ENCODE data around the gene APPBP2. TPM values are rescaled to one million over a fixed set of nuclear protein-coding genes. Genes with fewer than 3 reads are reported as not detected.

The APPBP2 gene
- total and polyA plus RNA-seq, 8 donors, result 37.5 to 71.9 (median 61.9) TPM

- no peak for ATAC-seq
- intact Hi-C loops (cut with DNase I), result no loop called here
Observed at GRCh38 chr17:60395508-60396065, 130.5 kb downstream of the APPBP2 start.

DNA sequence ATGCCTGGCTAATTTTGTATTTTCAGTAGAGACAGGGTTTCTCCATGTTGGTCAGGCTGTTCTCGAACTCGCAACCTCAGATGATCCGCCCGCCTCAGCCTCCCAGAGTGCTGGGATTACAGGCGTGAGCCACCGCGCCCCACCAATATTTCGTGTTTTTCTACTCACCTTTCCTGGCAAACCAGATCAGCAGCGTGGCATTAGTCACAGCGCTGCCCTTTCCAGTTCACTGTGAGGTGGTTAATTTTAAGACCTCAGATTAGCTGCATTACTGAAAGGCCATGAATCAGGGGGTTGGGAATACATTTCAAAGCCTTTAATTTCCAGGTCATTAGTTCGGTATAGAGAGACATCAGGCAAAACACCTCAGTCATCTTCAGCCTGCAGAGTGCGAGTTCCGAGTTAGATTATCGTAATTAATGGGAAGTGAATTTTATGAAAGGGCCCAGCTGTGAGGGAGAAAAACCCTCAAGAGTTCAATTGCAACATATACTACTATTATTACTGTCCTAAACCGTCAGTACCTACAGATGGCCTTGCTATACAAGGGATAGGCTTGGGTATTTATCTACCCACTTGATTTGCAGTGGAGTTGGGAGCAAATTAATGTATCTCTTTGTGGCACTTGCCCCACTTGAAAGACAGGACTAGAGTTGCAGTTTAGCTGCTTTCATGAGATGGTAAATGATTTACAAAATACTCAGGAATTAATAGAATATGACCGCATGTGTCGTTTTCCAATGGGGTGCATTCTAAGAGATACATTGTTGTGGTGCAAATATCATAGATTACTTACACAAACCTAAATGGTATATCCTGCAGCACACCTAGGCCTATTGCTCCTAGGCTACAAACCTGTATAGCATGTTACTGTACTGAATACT, 132.0 kb downstream of the APPBP2 start:
- peaks cover 0 to 80% of the 10 kb centered on the region in 2 donors for H3K4me1 ChIP-seq
- peak overlapping the region in 1 of 2 donors; percentile 98 for H3K27ac ChIP-seq
- H3K36me3 ChIP-seq, result no peaks in the 10 kb centered on the region
- DNase-seq (no peak), ATAC-seq (no peak)
- no peaks in the 10 kb centered on the region for H3K9me3 ChIP-seq
- H3K27me3 ChIP-seq, result no peaks in the 10 kb centered on the region
- intact Hi-C loops (cut with DNase I), result no loop called here
- no peak for TF ChIP-seq CTCF (IDR thresholded peaks at IDR 0.05)
- no peak overlapping the region for H3K4me3 ChIP-seq

More at GRCh38 chr17:60395508-60396065, 130.5 kb downstream of the APPBP2 start:
- Histone ChIP-seq H3K27ac (peak overlapping the region in 1 of 2 donors; percentile 98), H3K9me3 (no peaks in the 10 kb centered on the region), H3K27me3 (no peaks in the 10 kb centered on the region), H3K4me1 (peaks cover 0 to 67% of the 10 kb centered on the region in 2 donors), H3K36me3 (no peaks in the 10 kb centered on the region), H3K4me3 (no peak overlapping the region)
- no peak for DNase-seq
- TF ChIP-seq CTCF (IDR thresholded peaks at IDR 0.05), result no peak

Other genes with a start within 250 kb of the APPBP2 start
- gene USP32, start 134.1 kb downstream of the APPBP2 start, total RNA-seq, result 10 to 100 TPM; 52.7 to 73.2 TPM
- 10 to 100 TPM; 30.7 to 38.9 (median 37.0) TPM for gene USP32, start 134.1 kb downstream of the APPBP2 start, polyA plus RNA-seq (ENCODE audit: insufficient read length in 6 of 6)
- gene CHCT1, start 103.8 kb downstream of the APPBP2 start, total RNA-seq, result not detected
- under 1 TPM in 1 of 6 donors, not detected in 5; 0.45 TPM for gene CHCT1, start 103.8 kb downstream of the APPBP2 start, polyA plus RNA-seq (ENCODE audit: insufficient read length in 6 of 6)
- 10 to 100 TPM; 17.1 to 20.3 TPM for gene PPM1D, start 74.0 kb upstream of the APPBP2 start, total RNA-seq
- gene PPM1D, start 74.0 kb upstream of the APPBP2 start, polyA plus RNA-seq (ENCODE audit: insufficient read length in 6 of 6), result 10 to 100 TPM; 20.3 to 27.0 (median 22.5) TPM
- gene BCAS3, start 151.6 kb upstream of the APPBP2 start, total RNA-seq, result 10 to 100 TPM; 21.2 to 29.6 TPM
- 10 to 100 TPM; 25.1 to 29.5 (median 28.0) TPM for gene BCAS3, start 151.6 kb upstream of the APPBP2 start, polyA plus RNA-seq (ENCODE audit: insufficient read length in 6 of 6)